Activated B cell treated with CpG ODN at 0.5 μM for 24 hours (primary cell): ENCODE results near the gene ATP2B1. TPM values are rescaled to one million over a fixed set of nuclear protein-coding genes. Genes with fewer than 3 reads are reported as not detected.

Experiments used
- ATAC-seq: fragments of 200-7000 bp; cut with Tn5 transposase; one replicate; pipeline ENCODE4 v1.10.0; 2021; ENCODE audit warnings: low read depth, mild to moderate bottlenecking, moderate library complexity
- CTCF ChIA-PET: fragments of 350-600 bp; sonication (Branson Sonifier 250); formaldehyde crosslinking; loops from one replicate; lab custom pipeline; 2021; ENCODE audit warnings: antibody characterized with exemption; lab: Charles Lee
- POLR2A ChIA-PET: fragments of 350-600 bp; sonication (Branson Sonifier 250); formaldehyde crosslinking; loops from one replicate; lab custom pipeline; 2021; ENCODE audit warnings: antibody characterized with exemption; lab: Charles Lee
- DNase-seq: peaks from one replicate; pipeline ENCODE4 v3.0.0; 2022
- H3K27ac Mint-ChIP-seq: one replicate; pipeline ENCODE4 v1.8.0; 2020; ENCODE audit warnings: mixed read lengths
- H3K27me3 Mint-ChIP-seq: one replicate; pipeline ENCODE4 v1.8.0; 2021; ENCODE audit warnings: mixed read lengths
- H3K36me3 Mint-ChIP-seq: one replicate; pipeline ENCODE4 v1.8.0; 2021; ENCODE audit warnings: low read depth, mixed read lengths
- H3K4me1 Mint-ChIP-seq: one replicate; pipeline ENCODE4 v1.8.0; 2021; ENCODE audit warnings: mixed read lengths
- H3K4me3 Mint-ChIP-seq: one replicate; pipeline ENCODE4 v1.8.0; 2020; ENCODE audit warnings: mild to moderate bottlenecking, mixed read lengths
- H3K9me3 Mint-ChIP-seq: one replicate; pipeline ENCODE4 v1.8.0; 2020; ENCODE audit warnings: mixed read lengths
- intact Hi-C: fragments of 100-400 bp; cut with micrococcal nuclease; formaldehyde crosslinking; loops from one replicate; pipeline ENCODE4 v1.15.1; 2024
- total RNA-seq: library from RNA; stranded (reverse); gene quantifications from 2 replicates; pipeline ENCODE4 v1.2.3, GENCODE V29; 2022
- TF ChIP-seq, protein P1 (sequence below): fragments of 200-600 bp; IDR thresholded peaks from one replicate; pipeline ENCODE4 v1.8.0; 2022; ENCODE audit warnings: antibody characterized with exemption, mild to moderate bottlenecking

ATP2B1 gene
- total RNA-seq, 1 donor from 2014 or later: 136 TPM

DNA sequence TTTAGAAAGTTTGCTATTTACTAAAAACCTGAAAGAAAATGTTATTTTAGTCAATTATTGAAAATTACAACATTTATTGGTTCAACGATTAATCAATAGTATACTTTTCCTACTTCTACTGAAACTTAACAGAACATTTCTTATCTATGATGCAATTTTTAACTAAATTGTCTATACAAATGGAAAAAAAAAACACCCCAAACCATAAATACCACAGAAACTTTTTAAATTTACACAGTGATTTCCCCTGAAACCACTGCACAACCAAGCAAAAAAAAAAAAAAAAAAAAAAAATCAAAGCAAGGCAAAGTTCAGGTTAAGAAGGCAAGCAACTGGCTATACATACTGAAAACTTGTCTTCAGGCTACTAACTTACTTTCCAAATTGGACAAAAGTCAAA lies 110.9 kb downstream of the ATP2B1 start:
- Mint-ChIP-seq H3K27me3 (no peaks in the 10 kb centered on the region), H3K36me3 (peaks cover 77% of the 10 kb centered on the region), H3K9me3 (no peaks in the 10 kb centered on the region), H3K27ac (peak overlapping the region; percentile 53), H3K4me3 (no peak overlapping the region), H3K4me1 (peaks cover 13% of the 10 kb centered on the region)
- DNase-seq (no peak), ATAC-seq (no peak)
- CTCF ChIA-PET: interaction anchor here (1.1 kb wide), 1 partner anchor 104 kb away, joined by 3 read pairs; no protein-coding TSS in a partner anchor
- intact Hi-C loops: no loop called here
- TF ChIP-seq, protein P1, sequence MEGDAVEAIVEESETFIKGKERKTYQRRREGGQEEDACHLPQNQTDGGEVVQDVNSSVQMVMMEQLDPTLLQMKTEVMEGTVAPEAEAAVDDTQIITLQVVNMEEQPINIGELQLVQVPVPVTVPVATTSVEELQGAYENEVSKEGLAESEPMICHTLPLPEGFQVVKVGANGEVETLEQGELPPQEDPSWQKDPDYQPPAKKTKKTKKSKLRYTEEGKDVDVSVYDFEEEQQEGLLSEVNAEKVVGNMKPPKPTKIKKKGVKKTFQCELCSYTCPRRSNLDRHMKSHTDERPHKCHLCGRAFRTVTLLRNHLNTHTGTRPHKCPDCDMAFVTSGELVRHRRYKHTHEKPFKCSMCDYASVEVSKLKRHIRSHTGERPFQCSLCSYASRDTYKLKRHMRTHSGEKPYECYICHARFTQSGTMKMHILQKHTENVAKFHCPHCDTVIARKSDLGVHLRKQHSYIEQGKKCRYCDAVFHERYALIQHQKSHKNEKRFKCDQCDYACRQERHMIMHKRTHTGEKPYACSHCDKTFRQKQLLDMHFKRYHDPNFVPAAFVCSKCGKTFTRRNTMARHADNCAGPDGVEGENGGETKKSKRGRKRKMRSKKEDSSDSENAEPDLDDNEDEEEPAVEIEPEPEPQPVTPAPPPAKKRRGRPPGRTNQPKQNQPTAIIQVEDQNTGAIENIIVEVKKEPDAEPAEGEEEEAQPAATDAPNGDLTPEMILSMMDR: no peak
- POLR2A ChIA-PET: interaction anchor here (0.7 kb wide), 1 partner anchor 112 kb away, joined by 4 read pairs; no protein-coding TSS in a partner anchor

GRCh38 chr12:89597210-89597609 lies 111.4 kb downstream of the ATP2B1 start:
- ATAC-seq (no peak), DNase-seq (no peak)
- CTCF ChIA-PET: no interaction called here
- H3K27me3 Mint-ChIP-seq: no peaks in the 10 kb centered on the region
- POLR2A ChIA-PET: no interaction called here
- peaks cover 77% of the 10 kb centered on the region for H3K36me3 Mint-ChIP-seq
- TF ChIP-seq, protein P1: no peak
- peaks cover 11% of the 10 kb centered on the region for H3K4me1 Mint-ChIP-seq
- peak overlapping the region; percentile 56 for H3K27ac Mint-ChIP-seq
- no peak overlapping the region for H3K4me3 Mint-ChIP-seq
- intact Hi-C loops: no loop called here
- no peaks in the 10 kb centered on the region for H3K9me3 Mint-ChIP-seq

DNA sequence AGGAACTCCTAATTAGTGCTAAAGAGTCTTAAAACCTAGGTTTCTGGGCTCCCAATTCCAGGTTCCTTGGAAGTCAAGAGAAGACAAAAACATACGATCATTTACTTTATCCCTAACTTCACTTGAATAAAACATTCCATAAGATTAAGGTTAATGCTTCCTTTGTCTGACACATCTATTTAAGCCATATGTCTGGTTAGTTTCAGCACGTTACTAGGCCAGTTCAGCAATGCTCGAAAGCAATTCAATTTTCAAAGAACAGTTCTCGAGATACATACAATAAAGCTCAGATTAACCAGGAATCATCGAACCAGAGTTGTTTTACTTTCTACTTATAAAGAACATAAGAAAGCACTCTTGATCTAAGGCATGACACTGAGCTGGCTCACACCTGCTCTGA lies 114.8 kb downstream of the ATP2B1 start:
- ChIA-PET CTCF (interaction anchor here (0.8 kb wide), 1 partner anchor 416 kb away, joined by 3 read pairs; no protein-coding TSS in a partner anchor), POLR2A (interaction anchor here (0.6 kb wide), 1 partner anchor 40 kb away, joined by 3 read pairs; no protein-coding TSS in a partner anchor)
- H3K27ac Mint-ChIP-seq: no peak overlapping the region
- H3K27me3 Mint-ChIP-seq: no peaks in the 10 kb centered on the region
- no peaks in the 10 kb centered on the region for H3K9me3 Mint-ChIP-seq
- no peak overlapping the region for H3K4me3 Mint-ChIP-seq
- peaks cover 78% of the 10 kb centered on the region for H3K36me3 Mint-ChIP-seq
- TF ChIP-seq, protein P1: no peak
- DNase-seq (no peak), ATAC-seq (no peak)
- intact Hi-C loops: no loop called here
- H3K4me1 Mint-ChIP-seq: peaks cover 11% of the 10 kb centered on the region

GRCh38 chr12:89593233-89593632 lies 115.4 kb downstream of the ATP2B1 start:
- POLR2A ChIA-PET: no interaction called here

DNA sequence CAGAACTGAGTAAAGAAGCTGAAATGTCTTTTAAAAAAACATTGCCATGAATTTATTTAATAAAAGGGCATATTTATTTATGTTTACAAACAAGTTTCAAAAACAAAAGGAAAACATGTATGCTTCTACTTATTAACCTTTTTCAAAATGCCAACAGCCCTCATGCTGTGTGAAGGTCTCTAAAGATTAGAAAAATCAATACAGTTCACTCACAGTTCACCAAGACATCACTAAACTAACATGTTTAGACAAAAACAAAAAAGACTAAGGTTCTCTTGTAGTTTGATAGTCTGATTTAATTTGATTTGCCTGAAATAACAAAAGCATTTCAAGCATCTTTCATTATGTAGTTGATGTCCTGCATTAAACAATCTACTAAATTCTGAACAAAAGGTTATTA lies 118.9 kb downstream of the ATP2B1 start:
- no peaks in the 10 kb centered on the region for H3K27me3 Mint-ChIP-seq
- no peaks in the 10 kb centered on the region for H3K9me3 Mint-ChIP-seq
- DNase-seq (no peak), ATAC-seq (no peak)
- ChIA-PET POLR2A (no interaction called here), CTCF (interaction anchor here (0.7 kb wide), 1 partner anchor 424 kb away, joined by 3 read pairs; no protein-coding TSS in a partner anchor)
- H3K4me3 Mint-ChIP-seq: no peak overlapping the region
- peaks cover 68% of the 10 kb centered on the region for H3K36me3 Mint-ChIP-seq
- no peaks in the 10 kb centered on the region for H3K4me1 Mint-ChIP-seq
- TF ChIP-seq, protein P1: no peak
- no peak overlapping the region for H3K27ac Mint-ChIP-seq
- intact Hi-C loops: loop anchor here (2.0 kb wide), 1 partner anchor 13 kb away; no protein-coding TSS in a partner anchor

More at GRCh38 chr12:89593233-89593632, 115.4 kb downstream of the ATP2B1 start:
- H3K9me3 Mint-ChIP-seq: no peaks in the 10 kb centered on the region
- no peaks in the 10 kb centered on the region for H3K27me3 Mint-ChIP-seq
- H3K4me1 Mint-ChIP-seq: peaks cover 7% of the 10 kb centered on the region
- H3K4me3 Mint-ChIP-seq: no peak overlapping the region
- H3K27ac Mint-ChIP-seq: peak overlapping the region; percentile 67
- DNase-seq: no peak
- CTCF ChIA-PET: interaction anchor here (0.8 kb wide), 1 partner anchor 417 kb away, joined by 3 read pairs; no protein-coding TSS in a partner anchor
- ATAC-seq: no peak
- H3K36me3 Mint-ChIP-seq: peaks cover 77% of the 10 kb centered on the region
- TF ChIP-seq, protein P1: no peak
- intact Hi-C loops: no loop called here
